NK-92 treated with Interleukin-12 subunit alpha and Interleukin-12 subunit beta, amount 100 ng/mL, for 24 hours (cell line): ENCODE measurements around the gene EDNRB.
"Not testable (repeated sequence)": the region's sequence is repeated elsewhere in the genome, so short reads cannot be mapped to it uniquely, and the experiment has no call there.

ENCODE experiments used
- DNase-seq: peaks from one replicate; lab custom pipeline; 2025; lab: John Stamatoyannopoulos, UW

EDNRB gene

DNA sequence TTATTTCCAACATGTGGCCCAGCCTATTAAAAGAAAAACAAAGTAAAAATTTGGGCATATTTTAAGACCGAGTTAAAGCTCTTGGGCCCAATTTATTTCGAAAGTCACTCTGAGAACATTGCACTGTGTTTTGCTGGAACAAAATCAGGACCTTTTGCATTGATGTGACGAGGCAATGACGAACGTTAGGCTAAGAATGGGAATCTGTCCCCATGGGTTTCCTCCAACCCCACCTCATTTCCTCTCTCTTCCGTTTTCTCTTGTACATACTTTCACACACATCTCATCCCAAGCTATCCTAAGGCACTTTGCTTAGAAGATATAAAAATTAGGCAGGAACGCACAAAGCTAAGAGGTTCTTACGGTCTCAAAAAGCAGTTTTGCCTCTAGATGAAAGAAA lies 22.1 kb downstream of the EDNRB start:
- DNase-seq: no peak

DNA sequence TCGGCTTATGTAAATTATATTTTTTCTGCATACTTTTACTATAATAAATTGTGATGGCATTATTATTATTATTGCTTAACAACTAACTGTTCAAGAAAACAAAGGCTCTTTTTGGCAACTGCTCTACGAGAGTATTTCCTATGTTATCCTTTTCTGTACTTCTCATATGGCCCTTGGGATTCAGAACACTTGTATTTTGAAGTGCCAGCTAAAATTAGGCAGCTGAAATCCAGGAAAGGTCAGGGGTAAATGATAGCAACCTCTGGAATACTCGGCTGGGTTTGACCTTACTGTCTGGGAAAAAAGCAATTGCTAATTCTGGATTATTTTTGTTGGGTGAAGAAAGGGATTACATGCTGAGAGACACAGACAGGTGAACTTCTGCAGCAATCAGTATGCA lies 23.9 kb downstream of the EDNRB start:
- no peak for DNase-seq

GRCh38 chr13:77893066-77893465 lies 25.6 kb downstream of the EDNRB start:
- DNase-seq: no peak

DNA sequence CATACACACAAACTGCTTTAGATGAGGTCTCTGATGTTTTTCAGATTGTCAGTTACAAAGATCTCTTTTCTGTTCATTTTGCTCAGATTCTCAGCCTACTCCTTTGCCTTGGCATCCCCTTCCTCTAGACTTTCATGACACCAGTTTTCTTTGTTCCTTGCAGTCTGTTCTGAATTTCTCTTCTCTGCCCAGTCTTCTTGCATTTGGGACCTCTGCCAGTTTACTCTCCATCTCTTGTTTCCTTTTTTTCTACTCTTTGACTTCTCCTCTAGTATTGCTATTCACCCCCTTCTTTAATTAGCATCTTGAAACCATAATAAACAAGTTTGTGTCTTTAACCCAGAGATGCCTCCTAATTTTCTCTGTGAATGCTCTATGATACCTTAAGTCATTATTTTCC lies 26.1 kb downstream of the EDNRB start:
- no peak for DNase-seq

- DNase-seq: no peak
Observed at GRCh38 chr13:77891486-77891885, 27.1 kb downstream of the EDNRB start.

- DNase-seq: no peak
Observed at GRCh38 chr13:77891041-77891440, 27.6 kb downstream of the EDNRB start.

DNA sequence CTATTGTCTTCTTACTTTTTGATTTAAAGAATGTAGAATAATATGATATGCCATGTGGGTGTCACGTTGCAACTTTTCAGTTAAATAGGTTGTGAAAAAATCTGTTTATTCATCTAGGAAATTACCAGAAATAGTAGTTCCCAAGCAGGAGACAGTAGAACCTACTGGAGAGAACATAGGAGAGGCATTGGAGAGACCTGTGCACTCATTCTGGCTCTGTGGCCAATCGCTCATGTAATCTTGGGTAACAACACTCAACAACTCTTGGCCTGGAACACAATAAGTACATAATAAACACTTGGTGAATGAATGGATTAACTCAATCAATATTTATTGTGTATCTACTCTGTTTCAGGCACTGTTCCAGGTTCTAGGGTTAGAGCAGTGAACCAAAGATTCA lies 35.3 kb downstream of the EDNRB start:
- DNase-seq: no peak

DNA sequence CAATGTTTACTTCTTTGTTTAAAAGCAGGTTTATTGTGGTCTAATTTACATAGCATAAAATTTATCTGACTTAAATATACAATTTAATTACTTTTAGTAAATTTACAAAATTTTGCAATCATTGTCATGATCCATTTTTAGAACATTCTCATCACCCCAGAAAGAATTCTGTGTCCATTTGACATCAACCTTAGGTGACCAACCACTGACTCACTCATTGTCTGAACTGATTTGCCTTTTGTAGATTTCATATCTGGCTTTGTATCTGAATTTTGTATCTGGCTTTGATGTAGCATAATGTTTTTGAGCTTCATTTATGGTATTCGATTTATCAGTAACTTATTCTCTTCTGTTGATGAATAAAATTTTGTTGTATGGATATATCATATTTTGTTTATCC lies 40.4 kb downstream of the EDNRB start:
- DNase-seq: no peak

- DNase-seq: no peak
Observed at GRCh38 chr13:77876176-77876575, 42.5 kb downstream of the EDNRB start.

- DNase-seq: no peak
Observed at GRCh38 chr13:77874406-77874805, 44.2 kb downstream of the EDNRB start.

- DNase-seq: no peak
Observed at GRCh38 chr13:77872995-77873394, 45.6 kb downstream of the EDNRB start.

GRCh38 chr13:77871596-77871995 lies 47.0 kb downstream of the EDNRB start:
- DNase-seq: no peak

GRCh38 chr13:77868717-77869116 lies 49.9 kb downstream of the EDNRB start:
- DNase-seq: no peak

GRCh38 chr13:77866971-77867370 lies 51.7 kb downstream of the EDNRB start:
- no peak for DNase-seq

DNA sequence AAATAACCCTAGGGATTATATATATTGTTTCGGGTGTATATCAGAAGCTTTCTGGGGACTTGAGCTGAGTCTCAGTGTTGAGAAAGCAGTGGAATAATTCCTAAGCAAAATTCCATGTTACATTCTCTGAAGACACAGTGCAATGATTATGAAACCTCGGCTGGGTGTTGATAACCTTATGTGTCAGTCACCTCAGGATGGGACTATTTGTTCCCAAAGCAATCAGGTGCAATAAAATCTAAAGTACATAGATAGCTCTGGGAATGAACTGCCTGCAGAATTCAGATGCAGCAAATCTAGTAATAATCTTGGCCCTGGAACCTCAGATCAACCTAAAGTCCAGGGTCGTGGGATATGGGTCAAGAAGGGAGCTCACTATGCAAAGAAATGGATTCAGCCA lies 53.0 kb downstream of the EDNRB start:
- DNase-seq: no peak

DNA sequence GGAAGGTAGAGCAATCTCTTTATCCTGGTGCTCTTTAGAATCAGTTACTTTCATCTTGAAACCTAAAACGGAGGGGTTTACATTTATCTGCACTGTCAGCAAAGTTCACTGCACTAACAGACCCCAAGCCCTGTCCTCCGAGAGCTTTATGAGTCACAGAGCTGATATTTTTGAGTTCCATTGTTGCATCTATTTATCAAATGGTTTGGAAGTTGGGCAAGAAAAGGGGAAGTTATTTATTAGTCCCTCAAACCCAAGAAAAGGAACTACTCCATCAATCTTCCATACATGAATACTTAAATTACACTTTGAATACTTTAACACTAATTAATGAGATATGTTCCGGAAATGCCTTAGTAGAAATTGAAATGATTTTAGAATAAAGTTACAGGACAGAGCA lies 55.5 kb downstream of the EDNRB start:
- DNase-seq: no peak

- no peak for DNase-seq
Observed at GRCh38 chr13:77861741-77862140, 56.9 kb downstream of the EDNRB start.

- no peak for DNase-seq
Observed at GRCh38 chr13:77860507-77860981, 58.1 kb downstream of the EDNRB start.

- DNase-seq: no peak
Observed at GRCh38 chr13:77859450-77859849, 59.2 kb downstream of the EDNRB start.

DNA sequence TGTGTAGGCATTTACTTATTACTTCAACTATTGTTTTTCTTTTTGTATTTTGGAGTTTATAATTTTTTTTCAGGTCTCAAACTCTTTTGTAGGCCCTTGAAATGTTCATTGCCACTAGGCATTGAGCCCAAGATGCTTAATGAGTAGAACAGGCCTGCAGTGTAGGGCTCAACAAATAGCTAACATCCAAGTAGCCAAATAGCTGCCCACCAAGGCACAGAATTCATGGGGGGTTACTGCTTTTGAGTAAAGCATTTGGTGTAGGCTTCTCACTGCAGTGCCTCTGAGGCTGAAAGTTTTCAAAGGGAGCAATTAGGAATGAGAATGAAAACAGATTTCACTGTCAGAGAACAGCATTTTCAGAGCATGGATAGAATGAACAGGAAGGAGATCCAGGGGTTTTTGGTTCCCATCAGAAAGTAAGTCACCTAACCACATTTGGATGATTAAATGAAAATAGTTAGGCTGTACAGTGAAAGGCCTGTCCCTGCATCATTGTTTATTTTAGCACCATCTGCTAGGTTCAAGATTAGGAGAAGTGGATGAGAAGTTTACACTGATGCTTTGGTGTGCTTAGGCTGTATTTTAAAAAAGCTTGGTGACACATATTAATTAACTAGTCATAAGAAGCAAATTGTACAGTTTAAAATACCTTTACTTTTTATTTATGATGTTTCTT lies 61.0 kb downstream of the EDNRB start:
- DNase-seq: no peak

GRCh38 chr13:77853703-77854102 lies 64.9 kb downstream of the EDNRB start:
- no peak for DNase-seq

GRCh38 chr13:77848050-77848449 lies 70.6 kb downstream of the EDNRB start:
- DNase-seq: not testable (repeated sequence)

DNA sequence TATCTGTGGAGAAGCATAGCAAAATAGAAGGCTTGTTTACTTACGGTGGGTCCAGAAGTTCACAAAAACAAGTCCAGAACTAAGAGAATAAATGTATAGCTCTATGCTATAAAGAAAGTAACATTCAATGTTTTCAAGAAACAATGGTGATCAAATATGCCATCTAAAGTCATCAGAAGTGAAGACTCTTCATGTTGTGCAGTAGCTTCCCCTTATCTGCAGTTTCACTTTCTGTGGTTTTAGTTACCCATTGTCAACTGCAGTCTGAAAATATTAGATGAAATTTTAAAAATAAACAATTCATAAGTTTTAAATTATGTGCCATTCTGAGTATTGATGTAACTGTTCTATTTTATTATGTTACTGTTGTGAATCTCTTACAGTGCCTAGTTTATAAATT lies 72.5 kb downstream of the EDNRB start:
- DNase-seq: no peak
